IMR-90 (cell line): Measurements from ENCODE around the gene ELF5. TPM values are rescaled to one million over a fixed set of nuclear protein-coding genes. Genes with fewer than 3 reads are reported as not detected.
A peak's percentile ranks its signal among the peaks of the same experiment; 100 is the strongest.

Source experiments
- ATAC-seq: fragments of 200-7000 bp; cut with Tn5 transposase; 2 replicates; pipeline ENCODE4 v1.9.1; 2020; ENCODE audit warnings: low read depth, mild to moderate bottlenecking, moderate library complexity
- BruUV-seq: library from RNA; stranded (reverse); fragments of 400-500 nt; replicated peaks from 2 replicates; lab custom pipeline; 2021; lab: Mats Ljungman, UMichigan
- CTCF ChIA-PET: fragments of 300-600 bp; formaldehyde crosslinking; extraction: SDS; loops from one replicate; lab custom pipeline; 2021; ENCODE audit warnings: antibody characterized with exemption; lab: Yijun Ruan, JAX
- POLR2A ChIA-PET: fragments of 300-600 bp; sonication (Branson Sonifier 250); formaldehyde crosslinking; loops from one replicate; lab custom pipeline; 2022; ENCODE audit warnings: antibody characterized with exemption; ENCODE audit not compliant: unreplicated experiment; lab: Charles Lee
- DNase-seq: peaks from one replicate; pipeline ENCODE4 v3.0.0; 2013
- H2AFZ ChIP-seq: replicated peaks from 2 replicates; pipeline ENCODE3; 2013; ENCODE audit warnings: low read length, mild to moderate bottlenecking; ENCODE audit not compliant: poor library complexity
- H2AK5ac ChIP-seq: 2 replicates; pipeline ENCODE4 v1.6.1; 2013; ENCODE audit warnings: low read depth, low read length, inconsistent platforms
- H2AK9ac ChIP-seq: replicated peaks from 2 replicates; pipeline ENCODE3; 2013; ENCODE audit warnings: mild to moderate bottlenecking, low read depth, low read length, moderate library complexity; ENCODE audit not compliant: poor library complexity
- H2BK120ac ChIP-seq: 2 replicates; pipeline ENCODE4 v1.6.1; 2013; ENCODE audit warnings: low read depth, low read length, inconsistent platforms
- H2BK15ac ChIP-seq: 3 replicates; pipeline ENCODE4 v1.6.1; 2013; ENCODE audit warnings: low read depth, low read length, inconsistent platforms
- H2BK20ac ChIP-seq: 2 replicates; pipeline ENCODE4 v1.6.1; 2013; ENCODE audit warnings: low read depth, mild to moderate bottlenecking, inconsistent platforms, low read length, moderate library complexity
- H2BK5ac ChIP-seq: 2 replicates; pipeline ENCODE4 v1.6.1; 2013; ENCODE audit warnings: mild to moderate bottlenecking, low read depth, low read length, inconsistent platforms; ENCODE audit not compliant: poor library complexity, severe bottlenecking
- H3K14ac ChIP-seq: replicated peaks from 2 replicates; pipeline ENCODE4 v1.6.1; 2013; ENCODE audit warnings: low read depth, low read length, inconsistent platforms
- H3K18ac ChIP-seq: 2 replicates; pipeline ENCODE4 v1.6.1; 2013; ENCODE audit warnings: low read depth, low read length, control low read depth
- H3K23ac ChIP-seq: 2 replicates; pipeline ENCODE4 v1.6.1; 2013; ENCODE audit warnings: low read depth, low read length, inconsistent platforms
- H3K27ac ChIP-seq: 2 replicates; pipeline ENCODE4 v1.5.1; 2013; ENCODE audit warnings: mild to moderate bottlenecking, control low read depth, low read length; ENCODE audit not compliant: insufficient read depth
- H3K27me3 ChIP-seq: 2 replicates; pipeline ENCODE4 v1.6.1; 2013; ENCODE audit warnings: low read length; ENCODE audit not compliant: control insufficient read depth, insufficient read depth
- H3K36me3 ChIP-seq: 2 replicates; pipeline ENCODE4 v1.6.1; 2013; ENCODE audit warnings: low read length, mixed read lengths; ENCODE audit not compliant: control insufficient read depth, insufficient read depth
- H3K4ac ChIP-seq: 2 replicates; pipeline ENCODE4 v1.6.1; 2013; ENCODE audit warnings: low read depth, low read length, inconsistent platforms
- H3K4me1 ChIP-seq: 2 replicates; pipeline ENCODE4 v1.6.1; 2013; ENCODE audit warnings: low read length, mixed read lengths; ENCODE audit not compliant: control insufficient read depth, insufficient read depth
- H3K4me2 ChIP-seq: 2 replicates; pipeline ENCODE4 v1.6.1; 2013; ENCODE audit warnings: low read depth, mild to moderate bottlenecking, control low read depth, low read length, moderate library complexity
- H3K4me3 ChIP-seq: 2 replicates; pipeline ENCODE4 v1.5.1; 2013; ENCODE audit warnings: low read depth, mild to moderate bottlenecking, control low read depth, low read length, moderate library complexity; ENCODE audit not compliant: insufficient read depth
- H3K56ac ChIP-seq: 2 replicates; pipeline ENCODE4 v1.6.1; 2013; ENCODE audit warnings: low read length, inconsistent platforms; ENCODE audit not compliant: insufficient read depth; ENCODE audit errors: extremely low read depth
- H3K79me1 ChIP-seq, 2 experiments: 2 replicates each; pipeline ENCODE4 v1.6.1; 2013; ENCODE audit warnings: low read length in 2 of 2, inconsistent platforms in 1 of 2, low read depth in 1 of 2
- H3K9ac ChIP-seq: 2 replicates; pipeline ENCODE4 v1.6.1; 2013; ENCODE audit warnings: low read depth, low read length, control low read depth
- H3K9me1 ChIP-seq: 2 replicates; pipeline ENCODE4 v1.6.1; 2013; ENCODE audit warnings: low read length, inconsistent platforms; ENCODE audit not compliant: insufficient read depth
- H3K9me3 ChIP-seq: 2 replicates; pipeline ENCODE4 v1.6.1; 2013; ENCODE audit warnings: low read length; ENCODE audit not compliant: control insufficient read depth, insufficient read depth
- H4K20me1 ChIP-seq: 2 replicates; pipeline ENCODE4 v1.6.1; 2013; ENCODE audit warnings: low read length, inconsistent platforms; ENCODE audit not compliant: insufficient read depth
- H4K5ac ChIP-seq: 2 replicates; pipeline ENCODE4 v1.6.1; 2013; ENCODE audit warnings: mild to moderate bottlenecking, low read depth, low read length, control low read depth
- H4K8ac ChIP-seq, 2 experiments: 2 replicates each; pipeline ENCODE4 v1.6.1; 2013; ENCODE audit warnings: low read depth in 2 of 2, low read length in 2 of 2, control low read depth in 1 of 2, inconsistent platforms in 1 of 2
- H4K91ac ChIP-seq: 2 replicates; pipeline ENCODE4 v1.6.1; 2013; ENCODE audit warnings: low read depth, low read length, inconsistent platforms; ENCODE audit not compliant: insufficient read depth
- MAZ ChIP-seq: IDR thresholded peaks from 2 replicates; pipeline ENCODE4 v1.6.1; 2012; ENCODE audit warnings: low read depth, mild to moderate bottlenecking, low read length, improper control_type of control experiment, moderate library complexity, borderline replicate concordance
- RCOR1 ChIP-seq: IDR thresholded peaks from 2 replicates; pipeline ENCODE4 v1.6.1; 2012; ENCODE audit warnings: mild to moderate bottlenecking, low read length, improper control_type of control experiment; ENCODE audit not compliant: insufficient replicate concordance
- WGBS, 2 experiments: methylation state at CpG; one replicate each; pipeline versions ENCODE4 v1.1.5 to v1.1.7; 2013; ENCODE audit warnings: missing lambda C conversion rate in 2 of 2; ENCODE audit not compliant: insufficient read length in 1 of 2; ENCODE audit errors: extremely low coverage in 2 of 2; 5-methylcytosine and 5-hydroxymethylcytosine counted together
- dilution Hi-C: fragments of 300-500 bp; cut with HindIII; formaldehyde crosslinking; loops from one replicate; pipeline ENCODE4 v1.14.3; 2018; ENCODE audit warnings: low sequenced_read_pairs; ENCODE audit not compliant: unreplicated experiment
- in situ Hi-C: fragments of 300-500 bp; cut with MboI; formaldehyde crosslinking; loops from 3 replicates; pipeline ENCODE4 v1.14.3; 2019; ENCODE audit warnings: low sequenced_read_pairs, inconsistent platforms, mixed read lengths
- intact Hi-C: fragments of 100-400 bp; cut with micrococcal nuclease; formaldehyde crosslinking; loops from 2 replicates; pipeline ENCODE4 v1.10.0; 2022
- polyA plus RNA-seq, 3 experiments: library from polyadenylated mRNA; depleted of rRNA; stranded (reverse); fragments of >200 nt; gene quantifications; 2 replicates each; pipeline ENCODE4 v1.2.3, GENCODE V29; 2012; ENCODE audit warnings: low replicate concordance in 1 of 3
- total RNA-seq: library from RNA; depleted of rRNA; stranded (reverse); fragments of >200 nt; gene quantifications from 2 replicates; pipeline ENCODE4 v1.2.3, GENCODE V29; 2012
- TF ChIP-seq, protein P1 (sequence below): fragments of 150-350 bp; IDR thresholded peaks from 2 replicates; pipeline ENCODE4 v1.6.1; 2017; ENCODE audit warnings: mild to moderate bottlenecking, antibody characterized with exemption, low read length, low read depth

Gene ELF5
- total and polyA plus RNA-seq, 2 of the 4 experiments (the other 2 are of a cell fraction): not detected

DNA sequence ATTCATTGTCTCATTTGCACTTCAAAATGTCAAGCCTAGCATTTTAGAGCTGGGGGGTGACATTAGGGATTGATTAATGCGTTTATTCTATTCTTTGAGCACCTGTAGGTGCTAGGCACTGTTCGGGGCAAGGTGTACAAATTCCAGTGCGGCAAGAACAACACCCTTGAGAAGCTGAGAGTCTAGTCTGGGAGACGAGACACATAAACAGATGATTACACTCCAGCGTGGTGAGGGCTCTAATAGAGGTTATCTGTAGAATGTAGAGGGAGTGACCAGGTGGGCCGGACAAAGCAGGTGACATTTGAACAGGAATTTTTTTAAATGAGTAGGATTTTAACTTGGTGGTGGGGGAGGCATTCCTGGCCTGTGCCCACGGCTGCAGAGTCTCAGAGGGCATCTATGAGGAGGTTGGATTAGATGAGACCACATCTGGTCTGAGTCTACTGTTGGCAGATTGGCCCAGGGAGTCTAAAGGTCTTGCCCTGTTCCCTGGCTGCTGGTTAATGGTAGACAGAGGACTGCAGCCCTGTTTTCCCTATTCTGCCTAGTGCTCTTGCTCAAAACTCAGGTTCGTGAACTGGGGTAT lies 73.9 kb downstream of the ELF5 start:
- Histone ChIP-seq H3K4ac (peak overlapping the region; percentile 82; the same call in 1 of the 2 replicates), H3K9me1 (peaks cover 9% of the 10 kb centered on the region; the same call in 1 of the 2 replicates), H2BK5ac (peak overlapping the region; percentile 84), H3K18ac (no peak overlapping the region), H2AFZ (peak overlapping the region; percentile 96), H4K5ac (no peak overlapping the region), H3K4me3 (peak overlapping the region; percentile 89), H3K27me3 (no peaks in the 10 kb centered on the region), H4K20me1 (peaks cover 10% of the 10 kb centered on the region; the same call in 1 of the 2 replicates), H3K4me2 (peak overlapping the region; percentile 96), H2AK5ac (no peak overlapping the region; the same call in 1 of the 2 replicates), H3K4me1 (no peaks in the 10 kb centered on the region; the same call in 1 of the 2 replicates), H4K8ac (peak overlapping the region in 1 of 2 experiments; percentile 52; a peak in 1 of 4 replicates), H2AK9ac (peak overlapping the region; percentile 76), H3K23ac (peak overlapping the region; percentile 86), H3K56ac (peak overlapping the region; percentile 50; the same call in 1 of the 2 replicates), H3K27ac (peak overlapping the region; percentile 80; the same call in 1 of the 2 replicates), H3K9me3 (no peaks in the 10 kb centered on the region), H3K9ac (peak overlapping the region; percentile 68; the same call in 1 of the 2 replicates), H3K79me1 (peaks cover 8 to 46% of the 10 kb centered on the region in 2 experiments; a peak in 3 of 4 replicates), H4K91ac (no peak overlapping the region), H3K36me3 (no peaks in the 10 kb centered on the region), H2BK120ac (no peak overlapping the region), H2BK20ac (no peak overlapping the region), H3K14ac (peak overlapping the region; percentile 69), H2BK15ac (no peak overlapping the region)
- dilution Hi-C loops: no loop called here
- ATAC-seq (no peak), DNase-seq (no peak)
- in situ Hi-C loops: no loop called here
- 35% methylated on average over 5 of the region's 8 CpGs; no CpG with 5 or more reads in 1 of the 2 experiments for WGBS, 2 experiments
- TF ChIP-seq RCOR1 (no peak), MAZ (no peak)
- TF ChIP-seq, protein P1, sequence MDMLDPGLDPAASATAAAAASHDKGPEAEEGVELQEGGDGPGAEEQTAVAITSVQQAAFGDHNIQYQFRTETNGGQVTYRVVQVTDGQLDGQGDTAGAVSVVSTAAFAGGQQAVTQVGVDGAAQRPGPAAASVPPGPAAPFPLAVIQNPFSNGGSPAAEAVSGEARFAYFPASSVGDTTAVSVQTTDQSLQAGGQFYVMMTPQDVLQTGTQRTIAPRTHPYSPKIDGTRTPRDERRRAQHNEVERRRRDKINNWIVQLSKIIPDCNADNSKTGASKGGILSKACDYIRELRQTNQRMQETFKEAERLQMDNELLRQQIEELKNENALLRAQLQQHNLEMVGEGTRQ: no peak
- TSS peak; percentile 42 for BruUV-seq
- ChIA-PET POLR2A (interaction anchor here (0.5 kb wide), 1 partner anchor 76 kb away, joined by 6 read pairs; no protein-coding TSS in a partner anchor), CTCF (no interaction called here)
- intact Hi-C loops: no loop called here
